Stimulated activated CD8-positive, alpha-beta memory T cell treated with anti-CD3 and anti-CD28 coated beads, Interleukin-4, amount 100 ng/mL, for 4 hours (primary cell): ENCODE data around the gene ERFE.

Source experiments
- DNase-seq, 2 donors: peaks; one replicate each; pipeline ENCODE4 v3.0.0-alpha.2; 2020; ENCODE audit warnings: low read depth in 2 of 2, low spot score in 1 of 2

The ERFE gene

DNA sequence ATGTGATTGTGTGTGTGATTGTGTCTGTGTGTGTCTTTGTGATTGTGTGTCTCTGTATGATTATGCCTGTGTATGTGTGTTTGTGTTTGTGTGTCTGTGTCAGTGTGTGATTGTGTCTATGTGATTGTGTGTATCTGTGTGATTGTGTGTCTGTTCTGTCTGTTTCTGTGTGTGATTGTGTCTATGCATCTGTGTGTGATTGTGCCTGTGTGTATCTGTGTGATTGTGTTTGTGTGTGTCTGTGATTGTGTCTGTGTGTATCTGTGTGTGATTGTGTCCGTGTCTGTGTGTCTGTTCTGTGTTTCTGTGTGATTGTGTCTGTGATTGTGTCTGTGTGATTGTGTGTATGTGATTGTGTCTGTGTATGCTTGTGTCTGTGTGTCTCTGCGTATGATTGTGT, 32.4 kb upstream of the ERFE start:
- no peak for DNase-seq

GRCh38 chr2:238126775-238127164, 32.0 kb upstream of the ERFE start:
- DNase-seq, result no peak

DNA sequence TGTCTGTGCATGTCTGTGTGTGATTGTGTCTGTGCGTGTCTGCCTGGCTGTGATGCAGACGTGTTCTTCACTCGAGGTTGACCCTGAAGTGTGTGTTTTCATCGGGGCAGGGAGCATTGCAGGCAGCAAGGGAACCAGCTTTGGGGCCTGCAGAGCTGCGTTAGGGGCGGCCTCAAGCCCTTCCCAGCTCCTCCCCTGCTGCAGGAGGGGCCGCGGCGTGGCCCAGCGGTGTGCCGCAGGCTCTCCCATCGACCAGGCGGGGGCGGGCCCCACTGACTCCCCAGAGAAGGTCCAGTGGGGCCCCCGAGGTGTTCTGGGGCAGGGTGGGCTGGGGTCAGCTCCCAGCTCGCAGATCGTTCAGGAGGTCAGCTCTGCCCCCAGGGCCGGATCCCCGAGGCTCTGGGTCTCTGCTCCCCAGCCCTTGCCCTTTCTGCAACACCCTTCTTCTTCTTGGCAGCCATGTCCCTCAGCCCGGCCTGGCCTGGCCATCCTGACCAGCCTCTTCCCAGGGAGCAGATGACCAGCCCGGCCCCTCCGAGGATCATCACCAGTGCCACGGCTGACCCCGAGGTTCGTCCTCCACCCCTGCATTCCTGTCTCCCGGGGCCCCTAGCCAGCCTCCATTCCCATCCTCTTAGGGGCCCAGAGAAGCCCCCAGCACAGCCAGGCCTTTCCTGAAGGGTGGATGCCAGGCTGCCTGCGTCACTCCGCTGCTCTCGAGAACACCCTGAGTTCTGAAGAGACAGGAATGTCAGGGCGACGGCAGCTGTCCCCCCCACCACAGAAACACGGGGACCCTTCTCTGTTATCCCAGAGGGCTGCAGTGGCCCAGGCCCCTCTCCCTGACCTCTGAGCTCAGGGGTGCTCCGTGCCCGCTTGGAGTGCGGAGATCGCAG, 31.4 kb upstream of the ERFE start:
- DNase-seq, result no peak

GRCh38 chr2:238128061-238128440, 30.7 kb upstream of the ERFE start:
- no peak for DNase-seq

DNA sequence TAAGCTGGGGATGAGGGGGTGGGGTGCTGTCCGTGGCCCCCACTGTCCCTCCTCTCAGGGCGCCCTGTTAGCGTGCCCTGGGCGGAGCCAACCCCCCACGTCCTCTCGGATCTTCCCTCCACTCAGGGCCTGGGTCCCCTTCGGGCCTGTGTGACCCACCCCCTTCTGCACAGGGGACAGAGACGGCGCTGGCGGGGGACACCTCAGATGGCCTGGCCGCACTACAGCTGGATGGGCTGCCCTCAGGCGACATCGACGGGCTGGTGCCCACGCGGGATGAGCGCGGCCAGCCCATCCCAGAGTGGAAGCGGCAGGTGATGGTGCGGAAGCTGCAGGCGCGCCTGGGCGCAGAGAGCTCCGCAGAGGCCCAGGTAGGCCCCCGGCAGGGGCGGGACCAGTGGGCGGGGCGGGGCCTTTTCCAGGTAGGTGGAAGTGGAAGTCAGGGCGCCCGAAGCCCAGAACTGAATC, 30.2 kb upstream of the ERFE start:
- DNase-seq, result no peak

DNA sequence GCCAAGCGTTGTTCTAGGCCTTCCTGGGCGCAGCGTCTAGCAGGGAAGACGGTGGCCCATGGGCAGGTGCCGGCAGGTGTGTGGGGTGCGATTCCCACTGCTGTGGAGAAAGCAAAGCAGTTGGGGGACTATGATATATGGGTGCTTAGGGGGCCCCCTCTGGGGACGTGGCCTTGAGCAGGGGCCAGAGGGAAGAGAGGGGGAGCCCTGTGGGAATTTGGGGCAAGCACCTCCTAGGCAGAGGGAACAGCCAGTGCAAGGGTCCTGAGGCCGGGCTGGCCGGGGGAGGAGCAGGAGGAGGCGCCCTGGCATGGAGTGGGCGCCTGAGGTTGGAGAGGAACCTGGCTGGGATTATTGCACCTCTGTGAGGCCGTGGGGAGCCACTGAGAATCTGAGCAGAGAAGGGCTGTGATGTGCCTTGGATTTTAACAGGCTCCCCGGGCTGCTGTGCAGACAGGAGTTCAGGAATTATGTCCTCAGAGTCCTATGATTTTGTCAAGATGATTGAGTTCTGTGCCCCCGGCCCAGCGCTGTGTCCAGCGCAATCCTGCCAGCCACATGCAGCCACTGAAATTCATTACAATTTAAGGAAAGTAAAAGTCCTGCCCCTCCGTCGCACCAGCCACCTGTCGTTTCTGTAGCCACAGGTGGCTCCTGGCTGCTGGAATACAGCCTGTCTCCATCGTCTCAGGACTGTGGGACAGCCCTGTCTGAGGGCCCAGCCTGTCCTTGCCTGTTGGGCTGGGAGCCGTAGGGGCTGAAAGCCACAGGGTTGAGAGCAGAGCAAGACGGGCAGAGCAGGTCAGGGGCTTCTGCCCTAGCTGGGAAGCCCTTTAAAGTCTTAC, 29.4 kb upstream of the ERFE start:
- DNase-seq, result no peak

GRCh38 chr2:238130111-238130695, 28.6 kb upstream of the ERFE start:
- DNase-seq, result no peak

DNA sequence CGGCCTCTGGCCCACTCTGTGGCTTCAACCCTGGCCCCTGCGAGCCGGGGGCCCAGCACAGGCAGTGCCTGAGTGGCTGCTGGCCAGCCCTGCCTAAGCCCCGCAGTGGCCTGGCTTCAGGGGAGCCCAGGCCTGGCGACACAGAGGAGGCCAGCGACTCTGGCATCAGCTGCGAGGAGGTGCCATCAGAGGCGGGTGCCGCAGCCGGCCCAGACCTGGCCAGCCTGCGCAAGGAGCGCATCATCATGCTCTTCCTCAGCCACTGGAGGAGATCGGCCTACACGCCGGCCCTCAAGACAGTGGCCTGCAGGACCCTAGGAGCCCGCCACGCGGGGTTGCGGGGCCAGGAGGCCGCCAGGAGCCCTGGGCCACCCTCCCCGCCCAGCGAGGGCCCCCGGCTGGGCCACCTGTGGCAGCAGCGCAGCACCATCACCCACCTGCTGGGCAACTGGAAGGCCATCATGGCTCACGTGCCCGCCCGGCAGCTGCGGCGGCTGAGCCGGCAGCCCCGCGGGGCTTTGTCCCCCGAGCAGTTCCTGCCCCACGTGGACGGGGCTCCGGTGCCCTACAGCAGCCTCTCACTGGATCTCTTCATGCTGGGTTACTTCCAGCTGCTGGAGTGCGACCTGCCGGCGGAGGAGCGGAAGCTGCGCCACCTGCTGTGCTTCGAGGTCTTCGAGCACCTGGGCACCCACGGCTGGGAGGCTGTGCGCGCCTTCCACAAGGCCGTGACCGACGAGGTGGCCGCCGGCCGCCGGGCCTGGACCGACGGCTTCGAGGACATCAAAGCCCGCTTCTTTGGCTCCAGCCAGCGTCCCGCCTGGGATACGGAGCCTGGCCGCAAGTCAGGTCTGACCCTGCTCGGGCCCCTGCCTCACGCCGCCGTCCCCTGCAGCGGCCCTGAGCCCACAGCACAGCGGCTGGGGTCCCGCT, 27.8 kb upstream of the ERFE start:
- DNase-seq, result no peak

GRCh38 chr2:238131761-238132462, 26.9 kb upstream of the ERFE start:
- DNase-seq, result no peak

- no peak for DNase-seq
These were observed 26.0 kb upstream of the ERFE start for GRCh38 chr2:238132463-238133450.

- DNase-seq, result no peak
These were observed 25.0 kb upstream of the ERFE start for GRCh38 chr2:238133499-238134392.

- no peak for DNase-seq
These were observed 24.4 kb upstream of the ERFE start for GRCh38 chr2:238134393-238134785.

GRCh38 chr2:238135601-238136150, 23.1 kb upstream of the ERFE start:
- no peak for DNase-seq

GRCh38 chr2:238136820-238137537, 21.8 kb upstream of the ERFE start:
- DNase-seq, result no peak

GRCh38 chr2:238137885-238138284, 20.9 kb upstream of the ERFE start:
- DNase-seq, result no peak

- DNase-seq, result no peak
These were observed 20.2 kb upstream of the ERFE start, which contains the start of gene KLHL30 for GRCh38 chr2:238138331-238139195. KLHL30 (plus strand) TSS chr2:238138668; CDS start chr2:238140755, 2,087 bp downstream.
